Measurements from ENCODE around the gene KLF11. TPM values are rescaled to one million over a fixed set of nuclear protein-coding genes. Genes with fewer than 3 reads are reported as not detected.

The KLF11 gene
- total RNA-seq, 2 donors from 2014 or later = 18.8 to 30.6 TPM

DNA sequence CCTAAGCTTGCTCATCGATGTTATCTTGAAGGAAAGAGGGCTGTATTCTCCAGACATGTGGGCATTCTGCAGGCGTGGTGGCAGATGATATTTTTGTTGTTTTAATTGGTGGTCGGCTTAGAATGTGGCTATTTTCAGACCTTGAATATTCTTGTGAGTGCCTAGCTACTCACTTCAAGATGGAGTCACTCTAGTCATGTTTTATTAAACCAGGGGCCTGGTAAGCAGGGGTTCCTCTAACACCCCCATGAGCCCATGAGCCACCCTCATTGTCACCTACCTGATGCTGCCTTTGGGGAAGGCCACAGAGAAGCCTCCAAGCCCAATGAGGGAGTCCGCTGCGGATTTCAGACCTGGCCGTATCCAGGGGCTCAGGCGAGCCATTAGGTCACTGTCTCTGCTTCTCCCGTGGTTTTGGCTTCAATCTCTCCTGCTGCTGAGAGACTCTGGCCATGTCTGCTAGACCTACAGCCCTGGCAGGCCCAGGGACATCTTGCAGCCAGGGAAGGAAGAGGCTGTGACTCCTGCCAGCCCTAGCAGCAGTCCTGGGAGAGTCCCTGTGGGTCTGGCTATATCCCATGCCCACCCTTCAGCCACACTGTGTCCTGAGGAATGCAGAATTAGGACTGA lies 16.3 kb upstream of the KLF11 start:
- TF ChIP-seq CTCF (IDR thresholded peaks at IDR 0.05) = no peak
- Histone ChIP-seq H3K36me3 (no peaks in the 10 kb centered on the region), H3K27me3 (no peaks in the 10 kb centered on the region), H3K27ac (peak overlapping the region; percentile 54 to 61), H3K9me3 (no peaks in the 10 kb centered on the region), H3K4me3 (no peak overlapping the region), H3K4me1 (peaks cover 0 to 22% of the 10 kb centered on the region in 2 donors)
- DNase-seq (ENCODE audit: low spot score) = no peak

DNA sequence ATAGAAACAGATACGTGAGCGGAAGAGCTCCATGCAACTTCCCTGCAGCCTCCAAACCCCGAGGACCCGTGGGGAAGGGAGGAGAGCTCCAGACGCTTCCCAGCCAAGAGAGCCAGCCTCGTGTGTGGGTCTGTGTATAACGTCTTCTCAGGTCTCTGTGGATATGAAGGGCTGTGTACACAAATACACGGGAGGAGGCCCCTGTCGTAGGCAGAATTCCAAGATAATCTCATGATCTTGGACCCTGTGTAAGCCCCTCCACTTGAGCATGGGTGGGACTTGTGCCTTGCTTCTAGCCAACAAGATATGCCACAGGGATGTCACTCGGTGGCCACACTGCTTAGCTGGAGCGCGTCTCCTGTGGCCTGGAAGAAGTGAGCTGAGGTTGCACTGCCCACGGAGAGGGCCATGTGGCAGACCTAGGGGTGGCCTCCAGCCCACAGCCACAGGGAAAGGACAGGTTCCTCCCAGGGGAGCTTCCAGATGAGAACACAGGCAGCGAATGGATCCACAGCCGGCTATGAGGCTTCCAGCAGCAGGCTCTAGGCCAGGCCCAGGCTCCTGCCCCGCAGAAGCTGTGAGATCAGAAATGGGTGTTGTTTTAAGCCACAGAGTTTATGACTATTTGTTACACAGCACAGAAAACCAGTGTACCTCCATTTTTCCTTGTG lies 15.6 kb upstream of the KLF11 start:
- Histone ChIP-seq H3K4me3 (no peak overlapping the region), H3K9me3 (no peaks in the 10 kb centered on the region), H3K36me3 (no peaks in the 10 kb centered on the region), H3K4me1 (peaks cover 0 to 22% of the 10 kb centered on the region in 2 donors), H3K27ac (peak overlapping the region; percentile 54 to 61), H3K27me3 (no peaks in the 10 kb centered on the region)
- TF ChIP-seq CTCF (IDR thresholded peaks at IDR 0.05) = no peak
- no peak for DNase-seq (ENCODE audit: low spot score)

GRCh38 chr2:10028407-10028987 lies 14.9 kb upstream of the KLF11 start:
- H3K4me3 ChIP-seq = no peak overlapping the region
- no peak for TF ChIP-seq CTCF (IDR thresholded peaks at IDR 0.05)
- no peak for DNase-seq (ENCODE audit: low spot score)
- no peaks in the 10 kb centered on the region for H3K9me3 ChIP-seq
- H3K27me3 ChIP-seq = no peaks in the 10 kb centered on the region
- H3K4me1 ChIP-seq = peaks cover 0 to 22% of the 10 kb centered on the region in 2 donors
- peak overlapping the region; percentile 54 to 61 for H3K27ac ChIP-seq
- H3K36me3 ChIP-seq = no peaks in the 10 kb centered on the region

DNA sequence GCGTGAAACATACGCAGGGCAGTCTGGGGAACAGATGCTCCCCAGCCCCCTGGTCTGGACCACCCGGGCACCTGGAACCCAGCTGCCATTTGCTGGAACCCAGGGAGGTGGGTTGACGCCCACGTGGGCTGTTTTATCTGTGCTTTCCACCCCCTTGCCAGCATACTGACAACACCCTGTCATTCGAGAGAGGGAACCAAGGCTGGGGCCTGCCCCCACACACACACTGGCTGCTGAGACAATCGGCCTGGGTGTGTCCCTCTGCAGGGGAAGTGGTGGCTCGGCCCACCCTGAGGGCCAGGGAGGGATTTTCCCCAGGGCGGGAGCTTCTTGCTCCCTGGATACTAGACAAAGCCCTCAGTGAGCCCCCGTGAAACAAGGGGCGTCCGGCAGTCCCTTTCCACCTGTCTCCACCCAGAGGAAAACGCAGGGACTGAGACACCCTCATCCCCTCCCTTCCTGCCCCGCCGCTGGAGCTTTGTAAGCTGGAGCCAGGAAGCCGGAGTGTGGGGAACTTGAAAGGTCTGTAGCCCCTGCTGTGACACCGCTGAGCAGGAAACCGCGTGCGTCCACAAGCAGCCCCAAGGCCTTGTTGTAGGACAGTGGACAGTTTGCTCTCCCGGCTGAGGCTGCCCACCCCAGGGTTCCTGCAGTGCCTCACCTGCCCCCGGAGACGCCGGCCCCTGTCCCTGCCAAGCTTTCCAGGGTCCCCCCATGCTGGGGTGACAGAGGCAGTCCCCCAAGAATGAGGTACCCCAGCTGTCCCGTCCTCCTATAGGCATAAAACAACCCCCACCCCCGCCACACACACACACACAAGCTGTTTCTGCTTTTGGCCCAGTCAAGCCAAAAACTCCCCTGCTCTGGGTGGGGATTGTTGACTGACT lies 14.1 kb upstream of the KLF11 start:
- no peaks in the 10 kb centered on the region for H3K9me3 ChIP-seq
- TF ChIP-seq CTCF (IDR thresholded peaks at IDR 0.05) = no peak
- no peaks in the 10 kb centered on the region for H3K36me3 ChIP-seq
- peak overlapping the region; percentile 54 to 61 for H3K27ac ChIP-seq
- H3K4me1 ChIP-seq = peaks cover 0 to 22% of the 10 kb centered on the region in 2 donors
- H3K4me3 ChIP-seq = peak overlapping the region in 1 of 2 donors; percentile 7
- no peaks in the 10 kb centered on the region for H3K27me3 ChIP-seq
- DNase-seq (ENCODE audit: low spot score) = peak; percentile 85

DNA sequence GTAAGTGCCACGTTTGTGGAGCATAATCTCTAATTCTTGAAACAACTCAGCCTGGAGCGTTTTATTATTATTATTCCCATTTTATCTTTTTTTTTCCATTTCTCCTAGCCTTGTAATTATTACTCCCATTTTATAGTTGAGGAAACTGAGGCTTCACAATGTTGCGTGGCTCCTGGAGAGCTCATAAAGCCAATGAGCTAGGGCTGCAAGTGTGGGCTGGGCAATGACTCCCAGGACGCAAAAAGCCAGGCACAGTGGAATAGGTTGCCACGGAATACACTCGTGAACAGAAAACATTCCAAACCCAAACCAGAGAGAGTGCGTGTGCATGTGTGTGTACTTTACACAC lies 13.5 kb upstream of the KLF11 start:
- no peak for DNase-seq (ENCODE audit: low spot score)
- H3K4me1 ChIP-seq = peaks cover 0 to 25% of the 10 kb centered on the region in 2 donors
- no peaks in the 10 kb centered on the region for H3K36me3 ChIP-seq
- no peak for TF ChIP-seq CTCF (IDR thresholded peaks at IDR 0.05)
- no peak overlapping the region for H3K4me3 ChIP-seq
- no peaks in the 10 kb centered on the region for H3K9me3 ChIP-seq
- H3K27ac ChIP-seq = peak overlapping the region; percentile 54 to 61
- H3K27me3 ChIP-seq = no peaks in the 10 kb centered on the region
